Common myeloid progenitor, CD34-positive (primary cell): ENCODE measurements around the gene LDB2.

Source experiments
- CTCF ChIA-PET: fragments of 350-600 bp; sonication (Branson Sonifier 250); formaldehyde crosslinking; loops from one replicate; lab custom pipeline; 2021; ENCODE audit warnings: antibody characterized with exemption; lab: Charles Lee
- POLR2A ChIA-PET: fragments of 350-600 bp; sonication (Branson Sonifier 250); formaldehyde crosslinking; loops from one replicate; lab custom pipeline; 2021; ENCODE audit warnings: antibody characterized with exemption; lab: Charles Lee
- DNase-seq, 3 donors: peaks; one replicate each; pipeline versions ENCODE4 v3.0.0 to v3.0.0-alpha.2; 2013
- H3K27ac ChIP-seq, 2 experiments: 1 replicate in 1 of 2; 2 replicates in 1 of 2; pipeline ENCODE4 v1.7.0; 2013; ENCODE audit warnings: inconsistent platforms in 2 of 2, low read length in 2 of 2, mild to moderate bottlenecking in 2 of 2, low read depth in 1 of 2, moderate library complexity in 1 of 2; ENCODE audit not compliant: severe bottlenecking in 2 of 2, insufficient read depth in 1 of 2, poor library complexity in 1 of 2
- H3K27me3 ChIP-seq, 5 experiments: replicated peaks in 2 of 5; 1 replicate in 3 of 5; 2 replicates in 2 of 5; pipeline versions ENCODE4 v1.6.1 to v1.7.0; 2013; ENCODE audit warnings: low read length in 4 of 5, mild to moderate bottlenecking in 2 of 5, moderate library complexity in 2 of 5, inconsistent platforms in 1 of 5; ENCODE audit not compliant: insufficient read depth in 5 of 5, control insufficient read depth in 4 of 5
- H3K36me3 ChIP-seq, 4 experiments: 1 replicate in 2 of 4; 2 replicates in 2 of 4; pipeline versions ENCODE4 v1.6.1 to v1.7.0; 2013; ENCODE audit warnings: low read length in 3 of 4, control low read depth in 1 of 4, mild to moderate bottlenecking in 1 of 4; ENCODE audit not compliant: control insufficient read depth in 4 of 4, insufficient read depth in 4 of 4
- H3K4me1 ChIP-seq, 4 experiments: 1 replicate in 3 of 4; 2 replicates in 1 of 4; pipeline versions ENCODE4 v1.6.1 to v1.7.1; 2013; ENCODE audit warnings: low read length in 3 of 4, mild to moderate bottlenecking in 3 of 4, control low read depth in 1 of 4, inconsistent platforms in 1 of 4, moderate library complexity in 1 of 4; ENCODE audit not compliant: control insufficient read depth in 4 of 4, insufficient read depth in 4 of 4; ENCODE audit errors: control extremely low read depth in 1 of 4
- H3K4me3 ChIP-seq, 7 experiments: 1 replicate in 4 of 7; 2 replicates in 3 of 7; pipeline versions ENCODE4 v1.5.1 to v1.7.0; 2013; ENCODE audit warnings: mild to moderate bottlenecking in 7 of 7, low read length in 6 of 7, moderate library complexity in 6 of 7, inconsistent platforms in 2 of 7, low read depth in 2 of 7, control low read depth in 1 of 7; ENCODE audit not compliant: insufficient read depth in 4 of 7, control insufficient read depth in 1 of 7; ENCODE audit errors: extremely low read depth in 1 of 7
- H3K9me3 ChIP-seq, 5 experiments: 1 replicate in 4 of 5; 2 replicates in 1 of 5; pipeline versions ENCODE4 v1.6.1 to v1.7.1; 2013; ENCODE audit warnings: low read length in 4 of 5, mild to moderate bottlenecking in 2 of 5, inconsistent platforms in 1 of 5, low read depth in 1 of 5, moderate library complexity in 1 of 5; ENCODE audit not compliant: control insufficient read depth in 4 of 5, insufficient read depth in 2 of 5; ENCODE audit errors: control extremely low read depth in 1 of 5
- WGBS: methylation state at CpG from one replicate; pipeline ENCODE4 v1.1.5; 2013; ENCODE audit not compliant: insufficient coverage; 5-methylcytosine and 5-hydroxymethylcytosine counted together

LDB2 gene

DNA sequence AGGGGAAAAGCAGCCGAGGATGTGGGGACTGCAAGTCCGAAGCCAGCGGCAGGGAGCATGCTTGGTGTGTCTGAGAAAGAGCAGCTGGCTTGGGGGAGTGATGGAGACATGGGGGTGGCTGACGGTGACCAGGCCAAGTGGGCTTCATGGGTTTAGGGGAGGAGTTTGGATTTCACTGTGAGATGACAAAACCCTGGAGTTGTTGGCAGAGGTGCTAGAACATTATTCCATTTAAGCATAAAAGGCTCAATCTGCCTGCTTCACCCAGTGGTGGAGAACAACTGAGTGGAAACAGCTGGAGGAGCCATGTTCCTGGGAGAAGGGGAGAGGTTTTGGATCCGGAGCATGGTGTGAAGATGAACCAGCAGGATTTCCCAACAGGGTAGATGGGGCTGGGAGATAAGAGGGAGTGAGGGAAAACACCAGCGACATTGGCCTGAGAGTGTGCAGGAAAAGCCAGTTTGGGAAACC lies 354.2 kb downstream of the LDB2 start:
- H3K27ac ChIP-seq: no peak overlapping the region
- no peaks in the 10 kb centered on the region for H3K4me1 ChIP-seq
- no peak overlapping the region for H3K4me3 ChIP-seq
- no peaks in the 10 kb centered on the region for H3K27me3 ChIP-seq
- no peak for DNase-seq
- H3K36me3 ChIP-seq: no peaks in the 10 kb centered on the region
- no peaks in the 10 kb centered on the region for H3K9me3 ChIP-seq
- 97% methylated on average over 6 of the region's 6 CpGs for WGBS
- ChIA-PET POLR2A (no interaction called here), CTCF (no interaction called here)

DNA sequence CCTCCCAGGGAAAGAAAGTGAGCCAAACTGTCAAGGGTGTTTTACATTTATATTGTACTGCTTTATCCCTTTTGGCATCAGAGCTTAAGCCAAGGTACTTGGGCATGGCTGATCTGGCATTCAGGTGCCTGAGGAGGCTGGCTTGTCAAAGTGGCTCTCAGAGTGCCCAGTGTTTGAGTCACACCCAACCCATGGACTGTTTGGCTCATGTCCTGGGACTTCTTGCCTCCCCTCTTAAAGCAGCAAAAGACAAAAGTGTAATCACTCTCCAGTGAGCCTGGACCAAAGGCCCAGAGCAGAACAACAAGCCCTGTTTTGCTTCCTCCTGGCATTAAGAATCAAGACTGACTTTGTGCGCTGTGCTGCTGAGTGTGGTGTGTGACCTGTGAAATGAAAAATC lies 360.5 kb downstream of the LDB2 start:
- Histone ChIP-seq H3K27ac (no peak overlapping the region), H3K4me3 (no peak overlapping the region), H3K27me3 (no peaks in the 10 kb centered on the region), H3K4me1 (peaks cover 0 to 4% (median 0%) of the 10 kb centered on the region in 4 experiments), H3K9me3 (no peaks in the 10 kb centered on the region), H3K36me3 (no peaks in the 10 kb centered on the region)
- no CpG with 5 or more reads among the region's 1 CpG for WGBS
- no peak for DNase-seq
- ChIA-PET CTCF (no interaction called here), POLR2A (no interaction called here)

DNA sequence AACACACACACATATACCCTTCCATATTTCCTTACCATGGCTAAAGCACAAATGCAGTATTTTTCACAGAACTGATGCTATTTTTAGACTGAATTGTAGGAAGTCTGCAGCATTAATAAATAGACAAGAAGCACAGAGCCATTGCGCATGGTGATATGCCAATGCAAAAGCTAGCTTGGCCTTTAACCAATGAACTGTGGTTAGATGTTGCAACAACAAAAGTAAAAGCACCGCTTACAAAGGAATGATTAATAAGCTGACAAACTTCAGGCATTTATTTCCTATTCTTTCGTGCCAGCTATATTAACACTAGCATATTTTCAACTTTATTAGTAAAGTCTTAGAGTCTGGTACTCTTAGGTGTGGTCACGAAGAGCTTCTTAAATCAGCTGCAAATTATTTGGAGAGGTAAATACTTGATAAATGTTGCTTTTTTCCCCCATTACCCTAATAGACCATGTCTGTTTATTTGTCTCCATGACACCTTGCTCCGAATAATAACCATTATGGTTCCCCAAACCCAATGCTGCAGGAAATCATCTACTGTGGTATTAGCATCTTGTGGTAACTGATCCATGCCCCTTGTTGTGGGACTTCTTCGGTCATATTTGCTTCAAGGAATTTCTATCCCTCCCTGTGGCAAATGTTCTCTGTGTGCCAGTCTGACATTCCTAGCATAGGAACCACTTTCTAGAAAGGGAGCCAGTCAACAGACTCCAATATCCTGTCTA lies 366.0 kb downstream of the LDB2 start:
- Histone ChIP-seq H3K4me1 (peaks cover 6 to 28% (median 15%) of the 10 kb centered on the region in 4 experiments), H3K27me3 (no peaks in the 10 kb centered on the region), H3K36me3 (no peaks in the 10 kb centered on the region), H3K9me3 (no peaks in the 10 kb centered on the region), H3K4me3 (peak overlapping the region in 1 of 7 experiments; percentile 26), H3K27ac (no peak overlapping the region)
- ChIA-PET CTCF (no interaction called here), POLR2A (interaction anchor here (0.7 kb wide), 1 partner anchor 797 kb away, joined by 4 read pairs; no protein-coding TSS in a partner anchor)
- 0% methylated on average over 3 of the region's 6 CpGs for WGBS
- DNase-seq: peak; percentile 53 to 84 (median 82)

DNA sequence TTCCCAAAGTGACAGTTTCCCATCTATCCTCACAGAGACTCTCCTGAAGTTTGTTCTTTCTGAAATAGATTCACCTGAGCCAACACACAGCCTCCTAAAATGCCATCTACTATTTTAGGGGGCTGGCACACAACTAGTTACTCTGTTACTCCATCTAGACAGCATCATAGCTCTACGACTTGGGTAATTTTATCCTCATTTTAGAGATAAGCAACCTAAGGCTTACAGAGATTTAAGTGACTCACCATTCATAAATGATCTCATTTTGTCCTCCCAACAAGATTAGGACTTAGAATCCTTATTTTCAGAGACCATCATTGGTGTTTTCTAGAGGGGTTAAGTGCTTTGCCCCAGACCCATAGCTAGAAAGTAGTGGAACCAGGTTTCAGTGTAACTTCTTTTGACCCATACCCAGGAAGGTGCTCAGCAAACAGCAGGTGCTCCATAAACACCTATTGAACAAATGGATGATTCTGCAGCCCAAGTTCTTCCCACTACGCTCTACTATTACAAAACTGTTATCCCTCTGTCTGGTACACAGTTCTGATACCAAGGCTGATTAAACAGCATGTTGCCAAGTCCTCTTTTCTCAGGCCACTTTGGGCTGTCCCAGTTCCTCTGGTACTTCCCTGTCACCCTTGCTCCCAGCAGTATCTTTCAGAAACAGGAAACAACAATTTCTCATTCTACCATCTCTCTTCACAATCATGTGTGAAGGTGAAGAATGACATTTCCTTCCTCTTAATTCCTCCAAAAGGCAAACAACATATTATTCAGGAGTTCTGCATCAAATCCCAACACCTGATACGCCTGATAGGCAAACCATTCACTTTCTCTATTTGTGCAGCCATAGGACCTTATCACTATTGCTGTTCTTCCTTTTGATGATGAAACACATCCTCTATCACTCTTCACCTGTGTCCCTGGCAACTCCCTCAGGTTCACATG lies 367.5 kb downstream of the LDB2 start:
- Histone ChIP-seq H3K4me3 (no peak overlapping the region), H3K27ac (no peak overlapping the region), H3K4me1 (peaks cover 6 to 28% (median 15%) of the 10 kb centered on the region in 4 experiments), H3K9me3 (no peaks in the 10 kb centered on the region), H3K27me3 (no peaks in the 10 kb centered on the region), H3K36me3 (no peaks in the 10 kb centered on the region)
- peak in 1 of 3 donors; percentile 11 for DNase-seq
- CTCF ChIA-PET: no interaction called here
- POLR2A ChIA-PET: interaction anchor here (0.7 kb wide), 1 partner anchor 798 kb away, joined by 4 read pairs; no protein-coding TSS in a partner anchor
- WGBS: 89% methylated on average over 3 of the region's 3 CpGs

DNA sequence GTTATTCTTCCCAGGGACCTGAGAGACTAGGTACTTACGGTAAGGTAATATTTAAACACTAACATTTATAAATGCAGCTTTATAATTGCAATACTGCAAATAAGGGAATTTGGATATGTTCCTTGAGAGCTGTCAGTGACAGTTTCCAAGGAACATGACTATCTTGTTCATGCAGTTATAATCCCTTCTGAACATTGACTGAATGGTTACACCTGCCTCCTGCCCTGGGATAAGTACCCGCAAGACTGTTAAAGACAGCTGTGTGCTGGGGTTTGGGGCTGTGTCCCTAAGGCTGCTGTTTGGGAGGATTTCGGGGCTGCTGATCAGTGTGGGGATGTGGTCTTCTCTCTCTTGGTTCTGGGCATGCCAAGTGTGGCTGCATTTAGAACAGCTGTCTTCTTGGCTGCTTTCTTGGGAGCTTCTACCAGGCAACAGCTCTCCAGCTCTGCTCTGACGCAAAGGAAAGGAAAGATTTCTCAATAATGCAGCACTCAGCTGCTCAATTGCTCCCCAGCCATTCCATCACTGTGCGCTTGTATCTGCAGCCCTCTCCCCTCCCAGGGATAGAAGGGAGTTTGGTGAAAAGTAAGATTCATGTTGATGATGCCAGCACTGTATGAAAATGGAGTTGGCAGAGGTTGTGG lies 373.4 kb downstream of the LDB2 start:
- no peak for DNase-seq
- no peaks in the 10 kb centered on the region for H3K36me3 ChIP-seq
- H3K27ac ChIP-seq: no peak overlapping the region
- WGBS: 100% methylated on average over 3 of the region's 5 CpGs
- no peak overlapping the region for H3K4me3 ChIP-seq
- no peaks in the 10 kb centered on the region for H3K4me1 ChIP-seq
- CTCF ChIA-PET: no interaction called here
- H3K27me3 ChIP-seq: no peaks in the 10 kb centered on the region
- no peaks in the 10 kb centered on the region for H3K9me3 ChIP-seq
- POLR2A ChIA-PET: no interaction called here

DNA sequence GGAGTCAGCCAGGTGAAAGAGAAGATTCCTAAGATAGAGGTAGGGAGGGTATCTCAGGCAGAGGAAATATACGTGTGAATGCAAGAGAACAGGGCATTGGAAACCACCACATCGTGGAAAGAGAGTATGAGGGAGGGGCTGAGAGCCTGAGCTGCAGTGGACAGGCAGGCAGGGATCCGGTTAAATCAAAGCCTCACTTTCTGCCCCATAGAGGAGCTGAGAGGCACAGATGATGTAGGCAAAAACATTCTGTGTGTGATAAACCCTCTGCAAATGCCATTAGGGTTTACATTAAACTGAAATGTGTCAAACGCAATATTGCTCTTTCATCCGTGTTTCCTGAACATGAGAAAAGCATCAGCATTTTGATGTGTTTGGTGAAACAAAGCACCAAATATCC lies 374.0 kb downstream of the LDB2 start:
- WGBS: 94% methylated on average over 5 of the region's 5 CpGs
- no peaks in the 10 kb centered on the region for H3K4me1 ChIP-seq
- POLR2A ChIA-PET: no interaction called here
- CTCF ChIA-PET: no interaction called here
- no peak overlapping the region for H3K4me3 ChIP-seq
- DNase-seq: no peak
- no peak overlapping the region for H3K27ac ChIP-seq
- no peaks in the 10 kb centered on the region for H3K27me3 ChIP-seq
- H3K36me3 ChIP-seq: no peaks in the 10 kb centered on the region
- H3K9me3 ChIP-seq: no peaks in the 10 kb centered on the region
